A673 (cell line): ENCODE results near the gene FZD7. TPM values are rescaled to one million over a fixed set of nuclear protein-coding genes. Genes with fewer than 3 reads are reported as not detected.

Experiments used
- BruUV-seq: library from RNA; stranded (reverse); fragments of 400-500 nt; replicated peaks from 2 replicates; lab custom pipeline; 2021; lab: Mats Ljungman, UMichigan
- CTCF ChIA-PET: fragments of 300-600 bp; sonication (Branson Sonifier 250); formaldehyde crosslinking; loops from one replicate; lab custom pipeline; 2022; ENCODE audit warnings: antibody characterized with exemption; lab: Charles Lee
- POLR2A ChIA-PET: fragments of 300-600 bp; sonication (Branson Sonifier 250); formaldehyde crosslinking; loops from one replicate; lab custom pipeline; 2022; ENCODE audit warnings: antibody characterized with exemption; ENCODE audit not compliant: low non-redundant PET; lab: Charles Lee
- DNase-seq: peaks from one replicate; pipeline ENCODE4 v3.0.0-alpha.2; 2015; ENCODE audit warnings: low spot score
- H3K27ac ChIP-seq: fragments of 200-600 bp; sonication (generic); 2 replicates; pipeline ENCODE4 v1.5.1; 2016; ENCODE audit warnings: mixed run types, low read depth, mild to moderate bottlenecking, mixed read lengths, antibody characterized with exemption, low read length; ENCODE audit not compliant: poor library complexity, severe bottlenecking
- H3K27me3 ChIP-seq: fragments of 200-600 bp; sonication (generic); replicated peaks from 2 replicates; pipeline ENCODE4 v1.6.1; 2017; ENCODE audit warnings: mixed run types, low read depth, mild to moderate bottlenecking, mixed read lengths, antibody characterized with exemption, low read length; ENCODE audit not compliant: insufficient read depth, poor library complexity
- H3K36me3 ChIP-seq: fragments of 200-600 bp; sonication (generic); 2 replicates; pipeline ENCODE4 v1.6.1; 2016; ENCODE audit warnings: mixed run types, mild to moderate bottlenecking, mixed read lengths, antibody characterized with exemption, low read length; ENCODE audit not compliant: insufficient read depth, poor library complexity, severe bottlenecking
- H3K4me1 ChIP-seq: fragments of 200-600 bp; sonication (generic); 2 replicates; pipeline ENCODE4 v1.6.1; 2017; ENCODE audit warnings: mixed run types, mild to moderate bottlenecking, mixed read lengths, antibody characterized with exemption, low read length; ENCODE audit not compliant: insufficient read depth, poor library complexity, severe bottlenecking
- H3K4me3 ChIP-seq: fragments of 200-600 bp; sonication (generic); 2 replicates; pipeline ENCODE4 v1.5.1; 2016; ENCODE audit warnings: low read depth, mixed run types, mild to moderate bottlenecking, mixed read lengths, low read length; ENCODE audit not compliant: poor library complexity, severe bottlenecking
- H3K9me3 ChIP-seq: fragments of 200-600 bp; sonication (generic); 2 replicates; pipeline ENCODE4 v1.6.1; 2016; ENCODE audit warnings: mixed run types, low read depth, mild to moderate bottlenecking, mixed read lengths, antibody characterized with exemption, low read length; ENCODE audit not compliant: poor library complexity, severe bottlenecking
- EZH2 ChIP-seq: fragments of 200-600 bp; sonication (generic); IDR thresholded peaks from 2 replicates; pipeline ENCODE4 v1.6.1; 2017; ENCODE audit warnings: borderline replicate concordance, low read depth, mild to moderate bottlenecking, mixed read lengths, antibody characterized with exemption, low read length; ENCODE audit not compliant: poor library complexity, severe bottlenecking
- intact Hi-C: fragments of 100-400 bp; cut with micrococcal nuclease; formaldehyde crosslinking; loops from one replicate; pipeline ENCODE4 v1.10.0; 2022; ENCODE audit not compliant: unreplicated experiment
- total RNA-seq: library from RNA; stranded (reverse); gene quantifications from 2 replicates; pipeline ENCODE4 v1.2.3, GENCODE V29; 2021
- TF ChIP-seq, protein P1 (sequence below): fragments of 300-800, 200-600 bp; sonication (generic); conservative IDR thresholded peaks from 2 replicates; pipeline ENCODE4 v1.5.1; 2017; ENCODE audit warnings: low read depth, mild to moderate bottlenecking, antibody characterized with exemption, low read length, moderate library complexity, mixed read lengths

FZD7 gene
- total RNA-seq, 1 experiment from 2014 or later: 14.1 TPM

- H3K36me3 ChIP-seq: no peaks in the 10 kb centered on the region
- H3K4me1 ChIP-seq: peaks cover 11% of the 10 kb centered on the region
- no peak overlapping the region for H3K27ac ChIP-seq
- TF ChIP-seq EZH2: no peak
- TF ChIP-seq, protein P1, sequence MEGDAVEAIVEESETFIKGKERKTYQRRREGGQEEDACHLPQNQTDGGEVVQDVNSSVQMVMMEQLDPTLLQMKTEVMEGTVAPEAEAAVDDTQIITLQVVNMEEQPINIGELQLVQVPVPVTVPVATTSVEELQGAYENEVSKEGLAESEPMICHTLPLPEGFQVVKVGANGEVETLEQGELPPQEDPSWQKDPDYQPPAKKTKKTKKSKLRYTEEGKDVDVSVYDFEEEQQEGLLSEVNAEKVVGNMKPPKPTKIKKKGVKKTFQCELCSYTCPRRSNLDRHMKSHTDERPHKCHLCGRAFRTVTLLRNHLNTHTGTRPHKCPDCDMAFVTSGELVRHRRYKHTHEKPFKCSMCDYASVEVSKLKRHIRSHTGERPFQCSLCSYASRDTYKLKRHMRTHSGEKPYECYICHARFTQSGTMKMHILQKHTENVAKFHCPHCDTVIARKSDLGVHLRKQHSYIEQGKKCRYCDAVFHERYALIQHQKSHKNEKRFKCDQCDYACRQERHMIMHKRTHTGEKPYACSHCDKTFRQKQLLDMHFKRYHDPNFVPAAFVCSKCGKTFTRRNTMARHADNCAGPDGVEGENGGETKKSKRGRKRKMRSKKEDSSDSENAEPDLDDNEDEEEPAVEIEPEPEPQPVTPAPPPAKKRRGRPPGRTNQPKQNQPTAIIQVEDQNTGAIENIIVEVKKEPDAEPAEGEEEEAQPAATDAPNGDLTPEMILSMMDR: no peak
- CTCF ChIA-PET: no interaction called here
- H3K27me3 ChIP-seq: no peaks in the 10 kb centered on the region
- DNase-seq: peak; percentile 60
- intact Hi-C loops: loop anchor here (5.0 kb wide), 1 partner anchor 82 kb away; no protein-coding TSS in a partner anchor
- H3K4me3 ChIP-seq: no peak overlapping the region
- no peaks in the 10 kb centered on the region for H3K9me3 ChIP-seq
- POLR2A ChIA-PET: no interaction called here
- BruUV-seq: no TSS peak
Measured at GRCh38 chr2:202014759-202015211, 18.9 kb upstream of the FZD7 start.

- intact Hi-C loops: no loop called here
- no TSS peak for BruUV-seq
Measured at GRCh38 chr2:202015471-202015870, 18.2 kb upstream of the FZD7 start.

GRCh38 chr2:202016579-202017227 is 17.0 kb upstream of the FZD7 start:
- no TSS peak for BruUV-seq
- intact Hi-C loops: no loop called here
- Histone ChIP-seq H3K36me3 (no peaks in the 10 kb centered on the region), H3K27ac (no peak overlapping the region), H3K4me3 (no peak overlapping the region), H3K4me1 (peaks cover 11% of the 10 kb centered on the region), H3K9me3 (no peaks in the 10 kb centered on the region), H3K27me3 (no peaks in the 10 kb centered on the region)
- no peak for DNase-seq
- TF ChIP-seq EZH2: no peak
- CTCF ChIA-PET: no interaction called here
- POLR2A ChIA-PET: no interaction called here

More at GRCh38 chr2:202015471-202015870, 18.2 kb upstream of the FZD7 start:
- peaks cover 11% of the 10 kb centered on the region for H3K4me1 ChIP-seq
- H3K36me3 ChIP-seq: no peaks in the 10 kb centered on the region
- no peak for DNase-seq
- no peak overlapping the region for H3K4me3 ChIP-seq
- no peaks in the 10 kb centered on the region for H3K27me3 ChIP-seq
- ChIA-PET POLR2A (no interaction called here), CTCF (no interaction called here)
- TF ChIP-seq, protein P1: no peak
- TF ChIP-seq EZH2: no peak
- H3K9me3 ChIP-seq: no peaks in the 10 kb centered on the region
- H3K27ac ChIP-seq: no peak overlapping the region
